ENCODE data around the gene AIF1L. TPM values are rescaled to one million over a fixed set of nuclear protein-coding genes. Genes with fewer than 3 reads are reported as not detected.
"Not testable (repeated sequence)": the region's sequence is repeated elsewhere in the genome, so short reads cannot be mapped to it uniquely, and the experiment has no call there.

Gene AIF1L
- total RNA-seq, 2 donors from 2014 or later = 18.8 to 21.9 TPM

GRCh38 chr9:131097948-131098278, 1.6 kb downstream of the AIF1L start:
- H3K4me1 ChIP-seq (ENCODE audit: control insufficient read depth in 1 of 2, low read depth in 2 of 2) = peaks cover 2 to 40% of the 10 kb centered on the region in 2 donors
- no peaks in the 10 kb centered on the region for H3K27me3 ChIP-seq (replicated peaks; ENCODE audit: insufficient read depth)
- DNase-seq (ENCODE audit: low spot score) = no peak
- peak overlapping the region; percentile 74 for H3K4me3 ChIP-seq
- H3K27ac ChIP-seq = peak overlapping the region; percentile 30 to 53
- no peaks in the 10 kb centered on the region for H3K36me3 ChIP-seq
- TF ChIP-seq, protein P1, sequence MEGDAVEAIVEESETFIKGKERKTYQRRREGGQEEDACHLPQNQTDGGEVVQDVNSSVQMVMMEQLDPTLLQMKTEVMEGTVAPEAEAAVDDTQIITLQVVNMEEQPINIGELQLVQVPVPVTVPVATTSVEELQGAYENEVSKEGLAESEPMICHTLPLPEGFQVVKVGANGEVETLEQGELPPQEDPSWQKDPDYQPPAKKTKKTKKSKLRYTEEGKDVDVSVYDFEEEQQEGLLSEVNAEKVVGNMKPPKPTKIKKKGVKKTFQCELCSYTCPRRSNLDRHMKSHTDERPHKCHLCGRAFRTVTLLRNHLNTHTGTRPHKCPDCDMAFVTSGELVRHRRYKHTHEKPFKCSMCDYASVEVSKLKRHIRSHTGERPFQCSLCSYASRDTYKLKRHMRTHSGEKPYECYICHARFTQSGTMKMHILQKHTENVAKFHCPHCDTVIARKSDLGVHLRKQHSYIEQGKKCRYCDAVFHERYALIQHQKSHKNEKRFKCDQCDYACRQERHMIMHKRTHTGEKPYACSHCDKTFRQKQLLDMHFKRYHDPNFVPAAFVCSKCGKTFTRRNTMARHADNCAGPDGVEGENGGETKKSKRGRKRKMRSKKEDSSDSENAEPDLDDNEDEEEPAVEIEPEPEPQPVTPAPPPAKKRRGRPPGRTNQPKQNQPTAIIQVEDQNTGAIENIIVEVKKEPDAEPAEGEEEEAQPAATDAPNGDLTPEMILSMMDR (IDR thresholded peaks at IDR 0.05) = no peak
- H3K9me3 ChIP-seq = no peaks in the 10 kb centered on the region
- no peak for ATAC-seq (ENCODE audit: insufficient number of reproducible peaks, low FRiP score, low read depth)

DNA sequence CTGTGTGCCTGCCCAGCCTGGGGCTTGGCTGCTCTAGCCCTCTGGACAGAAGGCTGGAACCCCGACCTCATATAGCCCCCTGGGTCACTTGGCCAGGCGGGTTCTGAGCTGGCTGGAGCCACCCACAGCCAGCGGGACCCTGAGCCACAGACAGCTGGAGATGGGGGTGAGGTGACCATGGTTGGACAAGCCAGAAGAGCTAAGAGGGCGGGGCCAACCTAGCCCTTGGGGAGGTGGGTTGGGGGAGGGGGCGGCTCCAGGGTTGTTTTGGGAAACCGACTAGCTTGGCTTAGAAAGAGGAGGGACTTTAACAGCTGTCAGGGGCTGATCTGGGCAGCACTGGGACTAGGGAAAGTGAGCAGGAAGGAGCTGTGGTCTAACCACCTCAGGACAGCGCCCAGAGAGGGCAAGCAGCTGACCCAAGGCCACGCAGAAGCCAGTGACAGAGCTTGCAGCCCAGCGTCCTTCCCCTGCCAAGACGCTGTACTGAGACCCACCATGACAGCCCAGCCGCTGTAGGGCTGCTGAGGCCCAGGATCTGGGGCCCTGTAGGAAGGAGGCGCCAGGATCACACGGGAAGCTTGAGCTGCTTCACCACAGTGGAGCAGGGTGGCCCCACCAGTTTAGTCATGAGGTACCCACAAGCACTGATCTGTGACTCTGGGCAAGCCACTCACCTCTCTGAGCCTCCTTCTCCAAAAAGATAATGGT, 2.2 kb downstream of the AIF1L start:
- H3K27me3 ChIP-seq (replicated peaks; ENCODE audit: insufficient read depth) = no peaks in the 10 kb centered on the region
- ATAC-seq (ENCODE audit: insufficient number of reproducible peaks, low FRiP score, low read depth) (no peak), DNase-seq (ENCODE audit: low spot score) (no peak)
- no peaks in the 10 kb centered on the region for H3K9me3 ChIP-seq
- no peaks in the 10 kb centered on the region for H3K36me3 ChIP-seq
- peak overlapping the region; percentile 74 for H3K4me3 ChIP-seq
- H3K4me1 ChIP-seq (ENCODE audit: control insufficient read depth in 1 of 2, low read depth in 2 of 2) = peaks cover 2 to 40% of the 10 kb centered on the region in 2 donors
- peak overlapping the region; percentile 28 to 30 for H3K27ac ChIP-seq
- TF ChIP-seq, protein P1 (IDR thresholded peaks at IDR 0.05) = no peak

GRCh38 chr9:131099102-131099606, 2.8 kb downstream of the AIF1L start:
- TF ChIP-seq, protein P1 (IDR thresholded peaks at IDR 0.05) = no peak
- DNase-seq (ENCODE audit: low spot score) (no peak), ATAC-seq (ENCODE audit: insufficient number of reproducible peaks, low FRiP score, low read depth) (no peak)
- Histone ChIP-seq H3K27me3 (replicated peaks; ENCODE audit: insufficient read depth) (no peaks in the 10 kb centered on the region), H3K36me3 (no peaks in the 10 kb centered on the region), H3K9me3 (no peaks in the 10 kb centered on the region), H3K4me3 (no peak overlapping the region), H3K27ac (peak overlapping the region in 1 of 2 donors; percentile 28), H3K4me1 (ENCODE audit: control insufficient read depth in 1 of 2, low read depth in 2 of 2) (peaks cover 2 to 40% of the 10 kb centered on the region in 2 donors)

- not testable (repeated sequence) for DNase-seq (ENCODE audit: low spot score); H3K9me3 ChIP-seq; ATAC-seq (ENCODE audit: insufficient number of reproducible peaks, low FRiP score, low read depth); H3K27me3 ChIP-seq (replicated peaks; ENCODE audit: insufficient read depth); H3K36me3 ChIP-seq
- peaks cover 2 to 40% of the 10 kb centered on the region in 2 donors for H3K4me1 ChIP-seq (ENCODE audit: control insufficient read depth in 1 of 2, low read depth in 2 of 2)
- peak overlapping the region; percentile 40 for H3K4me3 ChIP-seq
- H3K27ac ChIP-seq = peak overlapping the region; percentile 49 to 54
Measured at GRCh38 chr9:131099845-131100244, 3.5 kb downstream of the AIF1L start.

GRCh38 chr9:131100445-131100844, 4.1 kb downstream of the AIF1L start:
- TF ChIP-seq, protein P1 (IDR thresholded peaks at IDR 0.05) = no peak
- H3K27me3 ChIP-seq (replicated peaks; ENCODE audit: insufficient read depth) = no peaks in the 10 kb centered on the region
- no peaks in the 10 kb centered on the region for H3K9me3 ChIP-seq
- DNase-seq (ENCODE audit: low spot score) (no peak), ATAC-seq (ENCODE audit: insufficient number of reproducible peaks, low FRiP score, low read depth) (no peak)
- H3K4me1 ChIP-seq (ENCODE audit: control insufficient read depth in 1 of 2, low read depth in 2 of 2) = peaks cover 2 to 40% of the 10 kb centered on the region in 2 donors
- no peaks in the 10 kb centered on the region for H3K36me3 ChIP-seq
- H3K27ac ChIP-seq = peak overlapping the region; percentile 49 to 54
- H3K4me3 ChIP-seq = peak overlapping the region; percentile 40
